ENCODE data around the gene ARAP1. TPM values are rescaled to one million over a fixed set of nuclear protein-coding genes. Genes with fewer than 3 reads are reported as not detected.

ARAP1 gene
- total RNA-seq, 1 experiment from 2014 or later = 151 TPM

DNA sequence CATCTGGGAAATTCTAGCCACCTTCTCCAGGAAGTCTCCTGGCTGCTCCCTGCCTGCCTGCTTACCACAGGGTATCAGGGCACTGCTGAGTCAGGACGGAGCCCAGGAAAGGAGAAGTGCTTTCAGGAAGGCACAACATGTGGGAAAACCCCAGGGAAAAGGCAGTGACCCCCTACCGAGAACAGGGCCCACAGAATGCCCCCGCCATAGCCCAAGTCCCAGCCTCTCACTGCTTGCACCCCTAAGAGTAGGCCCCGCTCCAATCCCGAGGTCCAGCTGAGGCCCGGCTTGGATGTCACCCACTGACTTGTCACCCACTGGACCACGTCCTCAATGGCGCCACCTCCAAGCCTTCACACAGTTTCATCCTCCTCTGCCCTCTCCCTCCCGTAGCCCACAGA, 34.1 kb downstream of the ARAP1 start:
- DNase-seq = no peak
- CTCF ChIA-PET = interaction anchor here (0.6 kb wide), 1 partner anchor 173 kb away, joined by 4 read pairs; no protein-coding TSS in a partner anchor
- TF ChIP-seq, protein P1, sequence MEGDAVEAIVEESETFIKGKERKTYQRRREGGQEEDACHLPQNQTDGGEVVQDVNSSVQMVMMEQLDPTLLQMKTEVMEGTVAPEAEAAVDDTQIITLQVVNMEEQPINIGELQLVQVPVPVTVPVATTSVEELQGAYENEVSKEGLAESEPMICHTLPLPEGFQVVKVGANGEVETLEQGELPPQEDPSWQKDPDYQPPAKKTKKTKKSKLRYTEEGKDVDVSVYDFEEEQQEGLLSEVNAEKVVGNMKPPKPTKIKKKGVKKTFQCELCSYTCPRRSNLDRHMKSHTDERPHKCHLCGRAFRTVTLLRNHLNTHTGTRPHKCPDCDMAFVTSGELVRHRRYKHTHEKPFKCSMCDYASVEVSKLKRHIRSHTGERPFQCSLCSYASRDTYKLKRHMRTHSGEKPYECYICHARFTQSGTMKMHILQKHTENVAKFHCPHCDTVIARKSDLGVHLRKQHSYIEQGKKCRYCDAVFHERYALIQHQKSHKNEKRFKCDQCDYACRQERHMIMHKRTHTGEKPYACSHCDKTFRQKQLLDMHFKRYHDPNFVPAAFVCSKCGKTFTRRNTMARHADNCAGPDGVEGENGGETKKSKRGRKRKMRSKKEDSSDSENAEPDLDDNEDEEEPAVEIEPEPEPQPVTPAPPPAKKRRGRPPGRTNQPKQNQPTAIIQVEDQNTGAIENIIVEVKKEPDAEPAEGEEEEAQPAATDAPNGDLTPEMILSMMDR (conservative IDR thresholded peaks at IDR 0.05) = no peak
- TF ChIP-seq EZH2 (IDR thresholded peaks at IDR 0.05; ENCODE audit: low read depth) = no peak

DNA sequence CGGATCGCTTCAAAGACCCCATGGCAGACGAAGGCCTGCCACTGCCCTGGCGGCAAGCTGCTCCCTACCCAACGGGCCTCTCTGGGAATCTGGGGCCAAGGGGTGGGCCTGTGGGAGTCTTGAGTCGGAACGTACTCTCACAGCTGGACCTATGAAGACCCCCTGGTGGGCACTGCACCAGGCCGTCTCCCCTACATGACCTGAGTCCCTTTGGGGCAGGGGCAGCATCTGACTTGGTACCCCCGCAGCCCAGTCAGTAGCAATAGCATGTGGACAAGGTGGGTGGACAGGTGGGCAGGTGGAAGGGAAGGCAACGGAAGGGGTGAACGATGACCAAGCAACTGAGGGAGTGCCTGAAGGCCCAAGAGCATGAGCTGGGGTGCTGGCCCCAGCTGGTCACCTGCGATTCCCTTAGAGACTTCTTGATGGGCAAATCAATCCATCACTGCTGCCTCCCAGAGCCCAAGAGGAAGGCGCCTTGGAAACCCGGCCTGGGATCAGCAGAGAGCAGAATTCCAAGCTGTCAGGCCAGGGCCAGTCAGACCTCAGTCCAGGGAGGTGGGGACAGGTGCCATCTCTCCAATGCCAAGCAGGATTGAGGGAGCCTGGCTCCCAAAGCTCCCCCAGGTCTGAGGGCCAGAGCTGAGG, 35.3 kb downstream of the ARAP1 start:
- BruUV-seq (replicated peaks) = no TSS peak
- Histone ChIP-seq H2AFZ (no peak overlapping the region), H3F3A (ENCODE audit: insufficient read depth, low read depth) (peaks cover 7% of the 10 kb centered on the region; the same call in 1 of the 2 replicates), H3K9me2 (ENCODE audit: insufficient read depth) (no peaks in the 10 kb centered on the region), H3K27ac (no peak overlapping the region), H3K4me3 (no peak overlapping the region), H4K20me1 (ENCODE audit: insufficient read depth) (peaks cover 30% of the 10 kb centered on the region), H3K4me1 (replicated peaks; ENCODE audit: insufficient read depth) (peaks cover 10% of the 10 kb centered on the region), H3K79me2 (ENCODE audit: low read depth) (peaks cover 33% of the 10 kb centered on the region), H3K4me2 (no peak overlapping the region), H3K36me3 (ENCODE audit: low read depth) (no peaks in the 10 kb centered on the region), H3K27me3 (ENCODE audit: insufficient read depth, low read depth) (no peaks in the 10 kb centered on the region), H3K9me3 (ENCODE audit: insufficient read depth, low read depth) (no peaks in the 10 kb centered on the region)
- TF ChIP-seq, protein P1 (conservative IDR thresholded peaks at IDR 0.05) = no peak
- TF ChIP-seq EZH2 (IDR thresholded peaks at IDR 0.05; ENCODE audit: low read depth) = no peak
- intact Hi-C loops (cut with micrococcal nuclease; ENCODE audit: unreplicated experiment) = no loop called here
- CTCF ChIA-PET = interaction anchor here (0.6 kb wide), 1 partner anchor 15 kb away, joined by 9 read pairs; no protein-coding TSS in a partner anchor
- POLR2A ChIA-PET (ENCODE audit: unreplicated experiment) = interaction anchor here (0.7 kb wide), 1 partner anchor 126 kb away, joined by 3 read pairs; no protein-coding TSS in a partner anchor
- no peak for DNase-seq

More for the DNA sequence above, 34.1 kb downstream of the ARAP1 start:
- Histone ChIP-seq H3F3A (ENCODE audit: insufficient read depth, low read depth) (peaks cover 7% of the 10 kb centered on the region; the same call in 1 of the 2 replicates), H3K79me2 (ENCODE audit: low read depth) (peaks cover 41% of the 10 kb centered on the region), H3K4me1 (replicated peaks; ENCODE audit: insufficient read depth) (peaks cover 15% of the 10 kb centered on the region), H3K9me2 (ENCODE audit: insufficient read depth) (no peaks in the 10 kb centered on the region), H2AFZ (no peak overlapping the region), H3K4me3 (no peak overlapping the region), H3K27ac (no peak overlapping the region), H3K9me3 (ENCODE audit: insufficient read depth, low read depth) (no peaks in the 10 kb centered on the region), H4K20me1 (ENCODE audit: insufficient read depth) (peaks cover 23% of the 10 kb centered on the region), H3K4me2 (no peak overlapping the region), H3K36me3 (ENCODE audit: low read depth) (no peaks in the 10 kb centered on the region), H3K27me3 (ENCODE audit: insufficient read depth, low read depth) (no peaks in the 10 kb centered on the region)
- POLR2A ChIA-PET (ENCODE audit: unreplicated experiment) = interaction anchor here (0.6 kb wide), 1 partner anchor 172 kb away, joined by 6 read pairs; no protein-coding TSS in a partner anchor
- no TSS peak for BruUV-seq (replicated peaks)
- intact Hi-C loops (cut with micrococcal nuclease; ENCODE audit: unreplicated experiment) = no loop called here

DNA sequence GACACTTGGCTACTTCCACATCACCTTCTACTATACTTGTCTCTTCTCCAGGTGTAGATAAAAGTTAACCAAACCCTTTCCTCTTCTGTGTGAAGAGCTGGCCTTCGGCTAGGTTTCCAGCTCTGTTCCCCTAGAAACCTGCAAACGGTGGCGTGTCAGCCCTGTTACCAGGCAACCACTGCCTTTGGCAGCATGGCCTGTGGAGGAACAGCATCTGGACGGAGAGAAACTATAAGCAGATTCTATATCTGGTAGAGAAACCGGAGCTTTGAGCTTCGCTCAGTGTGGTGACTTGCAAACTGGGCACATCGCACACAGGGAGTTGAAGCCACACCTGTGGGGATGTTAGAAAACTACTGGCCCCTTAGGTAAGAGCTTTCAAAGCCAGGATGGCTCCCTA, 35.9 kb downstream of the ARAP1 start:
- no TSS peak for BruUV-seq (replicated peaks)

More for the DNA sequence above, 35.9 kb downstream of the ARAP1 start:
- Histone ChIP-seq H3K4me2 (no peak overlapping the region), H2AFZ (no peak overlapping the region), H3K9me2 (ENCODE audit: insufficient read depth) (no peaks in the 10 kb centered on the region), H3F3A (ENCODE audit: insufficient read depth, low read depth) (peaks cover 7% of the 10 kb centered on the region; the same call in 1 of the 2 replicates), H3K79me2 (ENCODE audit: low read depth) (peaks cover 26% of the 10 kb centered on the region), H3K36me3 (ENCODE audit: low read depth) (no peaks in the 10 kb centered on the region), H3K9me3 (ENCODE audit: insufficient read depth, low read depth) (no peaks in the 10 kb centered on the region), H4K20me1 (ENCODE audit: insufficient read depth) (peaks cover 33% of the 10 kb centered on the region), H3K4me1 (replicated peaks; ENCODE audit: insufficient read depth) (peaks cover 8% of the 10 kb centered on the region; the same call in 1 of the 2 replicates), H3K27me3 (ENCODE audit: insufficient read depth, low read depth) (no peaks in the 10 kb centered on the region), H3K27ac (no peak overlapping the region), H3K4me3 (no peak overlapping the region)
- intact Hi-C loops (cut with micrococcal nuclease; ENCODE audit: unreplicated experiment) = no loop called here
- CTCF ChIA-PET = no interaction called here
- POLR2A ChIA-PET (ENCODE audit: unreplicated experiment) = no interaction called here
- no peak for DNase-seq
- TF ChIP-seq, protein P1 (conservative IDR thresholded peaks at IDR 0.05) = no peak
- no peak for TF ChIP-seq EZH2 (IDR thresholded peaks at IDR 0.05; ENCODE audit: low read depth)
